SKM-1 (cell line): ENCODE data around the gene C2CD3.
"Not testable (repeated sequence)": the region's sequence is repeated elsewhere in the genome, so short reads cannot be mapped to it uniquely, and the experiment has no call there.

Source experiments
- DNase-seq: peaks from one replicate; lab custom pipeline; 2025; ENCODE audit not compliant: unreplicated experiment; lab: John Stamatoyannopoulos, UW

The C2CD3 gene

DNA sequence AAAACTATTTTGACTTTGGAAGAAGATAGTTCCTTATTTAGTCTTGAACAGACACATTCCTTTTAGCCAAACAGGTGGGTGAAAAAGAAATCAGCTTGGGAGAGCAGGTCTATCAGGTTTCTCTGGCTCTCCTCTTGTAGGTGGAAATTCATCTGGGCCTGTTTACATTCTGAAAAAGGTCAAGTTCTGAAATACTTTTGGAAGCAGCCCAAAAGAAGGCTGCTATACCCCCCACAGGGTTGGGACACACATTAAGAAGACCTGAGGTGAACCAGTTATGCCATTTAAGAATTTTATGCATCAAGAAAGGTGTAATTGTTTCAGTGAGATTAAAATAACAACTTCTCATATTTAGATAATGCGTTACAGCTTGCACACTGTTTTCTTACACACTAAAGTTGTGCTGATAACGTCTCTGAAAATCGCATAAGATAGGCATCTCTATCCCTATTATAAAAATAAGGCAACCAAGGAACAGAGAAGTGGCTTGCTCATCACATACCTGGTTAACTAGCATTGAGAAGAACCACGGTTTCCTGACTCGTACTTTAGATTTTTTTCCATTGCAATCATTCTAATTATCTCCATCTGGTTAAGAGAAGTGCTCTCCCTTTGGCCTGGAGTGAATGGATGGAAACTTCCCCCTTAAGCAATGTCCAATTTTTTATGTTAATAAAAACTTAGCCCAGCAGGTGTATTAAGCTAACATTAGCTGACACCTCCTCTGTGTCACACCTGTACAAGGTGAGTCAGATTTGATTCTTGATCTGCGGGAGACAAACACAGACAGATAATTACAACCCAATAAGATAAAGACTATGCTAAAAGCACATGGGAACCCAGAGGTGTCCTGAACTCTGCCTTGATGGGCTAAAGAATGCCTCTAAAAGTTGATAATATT is 101.4 kb downstream of the C2CD3 start:
- no peak for DNase-seq

GRCh38 chr11:74066663-74067062 is 104.1 kb downstream of the C2CD3 start:
- not testable (repeated sequence) for DNase-seq

DNA sequence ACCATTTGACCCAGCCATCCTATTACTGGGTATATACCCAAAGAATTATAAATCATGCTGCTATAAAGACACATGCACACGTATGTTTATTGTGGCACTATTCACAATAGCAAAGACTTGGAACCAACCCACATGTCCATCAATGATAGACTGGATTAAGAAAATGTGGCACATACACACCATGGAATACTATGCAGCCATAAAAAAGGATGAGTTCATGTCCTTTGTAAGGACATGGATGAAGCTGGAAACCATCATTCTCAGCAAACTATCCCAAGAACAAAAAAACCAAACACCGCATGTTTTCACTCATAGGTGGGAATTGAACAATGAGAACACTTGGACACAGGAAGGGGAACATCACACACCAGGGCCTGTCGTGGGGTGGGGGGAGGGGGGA is 105.3 kb downstream of the C2CD3 start:
- not testable (repeated sequence) for DNase-seq

DNA sequence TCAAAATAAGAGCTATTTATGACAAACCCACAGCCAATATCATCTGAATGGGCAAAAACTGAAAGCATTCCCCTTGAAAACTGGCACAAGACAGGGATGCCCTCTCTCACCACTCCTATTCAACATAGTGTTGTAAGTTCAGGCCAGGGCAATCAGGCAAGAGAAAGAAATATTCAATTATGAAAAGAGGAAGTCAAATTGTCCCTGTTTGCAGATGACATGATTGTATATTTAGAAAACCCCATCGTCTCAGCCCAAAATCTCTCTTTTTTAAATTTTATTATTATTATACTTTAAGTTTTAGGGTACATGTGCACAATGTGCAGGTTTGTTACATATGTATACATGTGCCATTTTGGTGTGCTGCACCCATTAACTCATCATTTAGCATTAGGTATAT is 107.2 kb downstream of the C2CD3 start:
- not testable (repeated sequence) for DNase-seq

DNA sequence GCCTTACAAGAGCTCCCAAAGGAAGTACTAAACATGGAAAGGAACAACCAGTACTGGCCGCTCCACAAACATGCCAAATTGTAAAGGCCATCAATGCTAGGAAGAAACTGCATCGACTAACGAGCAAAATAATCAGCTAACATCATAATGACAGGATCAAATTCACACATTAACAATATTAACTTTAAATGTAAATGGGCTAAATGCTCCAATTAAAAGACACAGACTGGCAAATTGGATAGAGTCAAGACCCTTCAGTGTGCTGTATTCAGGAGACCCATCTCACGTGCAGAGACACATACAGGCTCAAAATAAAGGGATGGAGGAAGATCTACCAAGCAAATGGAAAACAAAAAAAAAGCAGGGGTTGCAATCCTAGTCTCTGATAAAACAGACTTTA is 109.2 kb downstream of the C2CD3 start:
- not testable (repeated sequence) for DNase-seq

GRCh38 chr11:74057249-74058151 is 113.3 kb downstream of the C2CD3 start:
- DNase-seq: no peak

DNA sequence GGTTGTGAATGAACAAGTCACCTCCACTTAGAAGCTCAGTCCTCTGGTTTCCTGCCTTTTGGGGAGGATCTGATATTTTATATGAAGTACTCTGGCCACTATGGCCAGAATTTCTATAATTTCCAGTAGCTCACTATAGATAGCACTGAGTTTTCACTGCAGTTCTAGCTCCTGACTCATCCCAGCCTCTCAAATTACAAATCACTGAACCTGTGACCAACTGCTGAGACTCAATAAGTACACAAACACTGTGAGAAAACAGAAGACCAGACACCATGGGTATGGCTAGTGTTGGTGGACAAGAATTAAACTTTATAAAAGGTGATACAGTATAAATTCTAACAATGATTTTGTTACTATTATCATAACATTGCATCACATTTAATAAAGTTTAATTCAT is 114.9 kb downstream of the C2CD3 start:
- DNase-seq: no peak

DNA sequence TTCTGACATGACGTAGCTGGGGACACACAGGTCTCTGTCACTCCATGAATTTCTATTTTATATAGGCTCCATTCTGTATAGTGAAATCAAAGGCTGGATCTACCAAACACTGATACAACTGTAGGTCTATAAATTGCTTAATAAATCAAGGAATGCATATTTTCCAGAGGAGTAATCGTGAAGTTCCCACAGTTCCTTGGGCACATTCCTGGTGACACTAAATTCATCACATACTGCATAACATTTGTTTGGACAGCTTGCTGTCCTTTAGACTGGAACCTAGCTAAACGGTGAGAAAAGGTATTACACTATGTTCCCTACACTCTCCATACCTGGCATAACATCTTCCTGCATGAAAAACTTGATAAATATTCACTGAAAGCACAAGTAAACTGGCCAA is 120.3 kb downstream of the C2CD3 start:
- DNase-seq: no peak

GRCh38 chr11:74048993-74049392 is 121.8 kb downstream of the C2CD3 start:
- DNase-seq: no peak

DNA sequence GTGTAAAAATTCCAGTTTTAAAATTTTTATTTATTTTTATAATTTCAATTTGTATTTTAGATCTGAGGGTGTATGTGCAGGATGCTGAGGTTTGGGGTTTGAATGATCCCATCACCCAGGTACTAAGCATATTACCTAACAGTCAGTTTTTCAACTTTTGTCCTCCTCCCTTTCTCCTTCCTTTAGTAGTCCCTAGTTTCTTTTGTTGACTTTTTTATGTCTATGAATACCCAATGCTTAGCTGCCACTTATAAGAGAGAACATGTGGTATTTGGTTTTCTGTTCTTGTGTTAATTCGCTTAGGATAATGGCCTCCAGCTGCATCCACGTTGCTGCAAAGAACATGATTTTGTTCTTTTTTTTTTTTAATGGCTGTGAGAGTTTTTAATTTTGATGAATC is 126.3 kb downstream of the C2CD3 start:
- no peak for DNase-seq

DNA sequence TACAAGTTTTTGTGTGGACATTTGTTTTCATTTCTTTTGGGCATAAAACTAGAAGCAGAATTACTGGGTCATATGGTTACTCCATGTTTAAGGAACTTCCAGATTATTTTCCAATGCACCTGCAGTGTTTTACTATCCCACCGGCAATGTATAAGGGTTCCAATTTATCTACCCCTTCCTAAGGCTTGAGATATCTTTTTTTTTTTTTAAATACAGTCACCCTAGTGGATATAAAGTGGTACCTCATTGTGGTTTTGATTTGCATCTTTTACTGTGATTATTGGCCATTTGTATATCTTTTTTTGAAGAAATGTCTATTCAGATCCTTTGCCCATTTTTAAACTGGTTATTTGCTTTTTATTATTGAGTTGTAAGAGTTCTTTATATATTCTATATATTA is 127.4 kb downstream of the C2CD3 start:
- DNase-seq: no peak

GRCh38 chr11:74037309-74037708 is 133.5 kb downstream of the C2CD3 start:
- DNase-seq: no peak

- no peak for DNase-seq
Measured at GRCh38 chr11:74035264-74035663, 135.5 kb downstream of the C2CD3 start.

GRCh38 chr11:74033046-74033445 is 137.8 kb downstream of the C2CD3 start:
- DNase-seq: no peak

DNA sequence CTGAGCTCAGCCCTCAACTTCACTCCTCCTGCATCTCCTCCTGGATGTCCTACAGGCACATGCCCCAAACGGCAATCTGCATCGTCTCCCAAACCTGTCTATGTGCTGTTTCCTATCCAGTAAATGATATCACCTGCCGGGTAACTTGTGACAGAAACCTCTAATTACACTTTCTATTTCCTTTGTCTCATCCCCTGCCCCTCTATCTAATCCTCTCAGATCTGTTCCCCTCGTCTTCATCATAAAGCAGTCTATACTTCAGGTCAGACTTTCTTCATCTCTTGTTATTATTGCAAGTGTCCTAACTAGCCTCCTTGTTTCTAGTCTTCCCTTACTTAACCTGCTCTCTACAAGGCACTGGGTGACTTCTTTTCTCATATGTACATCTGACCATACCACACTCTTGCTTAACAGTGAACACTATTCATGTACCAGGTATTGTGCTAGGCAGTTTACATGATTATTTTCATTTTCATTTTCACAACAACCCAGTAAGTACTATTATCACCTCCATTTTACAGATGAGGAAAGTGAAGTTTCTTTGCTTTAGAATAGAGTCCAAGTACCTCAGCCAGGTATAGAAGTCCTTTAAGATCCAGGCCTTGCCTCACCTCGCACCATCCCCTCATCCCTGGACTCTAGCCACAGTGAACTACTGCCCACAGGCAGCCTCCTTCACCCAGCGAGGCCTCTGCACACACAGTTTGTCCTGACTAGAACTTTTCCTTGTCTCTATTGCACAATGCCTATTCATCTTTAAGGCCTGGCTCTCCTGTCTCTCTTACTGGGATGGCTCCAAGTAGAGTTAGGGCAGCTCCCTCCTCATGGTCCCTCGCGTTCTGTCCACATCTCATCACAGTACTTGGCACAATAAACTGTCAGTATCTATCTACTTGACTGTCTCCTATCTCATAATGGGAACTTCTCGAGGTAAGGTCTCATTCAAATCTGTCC is 139.8 kb downstream of the C2CD3 start:
- DNase-seq: no peak

DNA sequence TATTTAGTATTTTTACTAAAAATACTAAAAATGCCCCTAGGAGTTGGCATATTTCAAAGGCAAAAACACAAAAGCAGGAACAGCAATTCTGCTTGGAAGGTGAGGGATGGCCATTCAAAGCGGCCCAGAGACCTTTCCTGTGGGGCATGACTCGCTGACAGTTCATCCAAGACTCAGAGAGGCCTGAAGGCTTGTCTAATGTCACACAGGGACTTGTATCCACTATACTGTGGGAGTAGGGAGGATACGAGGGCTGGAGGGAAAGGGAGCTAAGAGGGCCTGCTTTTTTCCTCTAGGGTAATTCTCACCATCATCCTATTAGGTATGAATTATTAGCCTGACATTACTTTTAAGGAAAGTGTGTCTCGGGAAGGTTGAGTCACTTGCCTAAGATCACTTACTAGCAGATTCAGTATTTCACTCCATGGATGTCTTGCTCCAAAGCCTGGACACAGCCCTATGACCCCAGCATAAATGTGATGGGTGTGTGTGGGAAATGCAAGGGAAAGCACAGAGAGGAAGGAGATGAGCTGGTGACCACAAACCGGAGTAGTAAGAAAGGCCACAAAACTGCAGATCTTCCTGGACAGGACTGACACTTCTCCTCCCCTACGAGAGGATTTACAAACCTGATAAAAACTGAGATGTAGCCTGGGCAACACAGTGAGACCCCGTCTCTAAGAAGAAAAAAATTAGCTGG is 145.2 kb downstream of the C2CD3 start:
- no peak for DNase-seq

- no peak for DNase-seq
Measured at GRCh38 chr11:74024261-74025029, 146.4 kb downstream of the C2CD3 start.

DNA sequence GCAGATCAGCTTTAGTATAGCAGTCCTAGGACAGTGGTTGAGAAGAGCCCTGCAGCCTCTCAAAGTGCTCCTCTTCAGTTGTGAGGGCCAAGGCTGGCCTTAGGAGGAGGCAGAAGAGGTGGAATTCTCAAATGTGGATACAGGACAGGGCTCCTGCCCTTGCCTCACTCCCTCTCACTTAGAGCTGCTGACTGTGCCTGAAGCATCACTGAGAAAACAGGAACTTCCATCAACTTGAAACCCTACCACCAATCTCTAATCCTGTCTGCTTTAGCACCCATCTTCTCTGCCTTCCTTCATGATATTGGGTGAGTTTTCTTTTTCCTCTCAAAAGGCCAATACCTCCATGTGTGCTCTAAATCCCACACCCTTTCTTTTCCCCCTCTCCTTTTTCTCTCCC is 147.5 kb downstream of the C2CD3 start:
- no peak for DNase-seq

DNA sequence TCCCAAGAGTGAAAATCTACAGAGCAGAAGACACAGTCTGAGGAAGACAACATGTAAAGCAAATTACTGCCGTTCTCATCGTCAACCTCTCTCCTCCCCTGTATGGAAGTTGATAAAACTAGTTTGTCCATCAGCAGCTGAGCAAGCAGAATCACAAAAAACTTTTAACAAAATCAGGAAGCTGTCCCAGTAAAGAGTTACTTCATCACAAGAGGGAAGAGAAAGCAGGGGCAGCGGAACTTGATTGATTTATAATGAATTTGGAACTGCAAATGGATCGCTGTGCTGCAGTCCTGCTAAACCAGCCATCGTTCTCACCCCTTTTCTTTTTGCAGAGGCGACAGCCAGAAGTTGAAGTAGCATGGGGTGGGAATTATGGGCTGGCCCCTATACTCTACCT is 148.3 kb downstream of the C2CD3 start:
- DNase-seq: no peak
